Activated CD8-positive, alpha-beta T cell treated with anti-CD3 and anti-CD28 coated beads for 36 hours (primary cell): ENCODE results near the gene OBSCN. TPM values are rescaled to one million over a fixed set of nuclear protein-coding genes. Genes with fewer than 3 reads are reported as not detected.

Experiments used
- ATAC-seq: fragments of 200-7000 bp; cut with Tn5 transposase; one replicate; pipeline ENCODE4 v1.10.0; 2021; ENCODE audit warnings: mild to moderate bottlenecking, moderate library complexity
- CTCF ChIA-PET: fragments of 350-600 bp; sonication (Branson Sonifier 250); formaldehyde crosslinking; loops from one replicate; lab custom pipeline; 2021; ENCODE audit warnings: antibody characterized with exemption; lab: Charles Lee
- POLR2A ChIA-PET: fragments of 350-600 bp; sonication (Branson Sonifier 250); formaldehyde crosslinking; loops from one replicate; lab custom pipeline; 2021; ENCODE audit warnings: antibody characterized with exemption; lab: Charles Lee
- DNase-seq: peaks from one replicate; pipeline ENCODE4 v3.0.0-alpha.2; 2020
- H3K27ac Mint-ChIP-seq: one replicate; pipeline ENCODE4 v1.8.0; 2021; ENCODE audit warnings: mild to moderate bottlenecking, mixed read lengths
- H3K27me3 Mint-ChIP-seq: one replicate; pipeline ENCODE4 v1.8.0; 2021; ENCODE audit warnings: mixed read lengths
- H3K36me3 Mint-ChIP-seq: one replicate; pipeline ENCODE4 v1.8.0; 2021; ENCODE audit warnings: low read depth, mixed read lengths
- H3K4me1 Mint-ChIP-seq: one replicate; pipeline ENCODE4 v1.8.0; 2021; ENCODE audit warnings: low read depth, mixed read lengths
- H3K4me3 Mint-ChIP-seq: one replicate; pipeline ENCODE4 v1.8.0; 2021; ENCODE audit warnings: mild to moderate bottlenecking, moderate library complexity, mixed read lengths
- H3K9me3 Mint-ChIP-seq: one replicate; pipeline ENCODE4 v1.8.0; 2021; ENCODE audit warnings: mixed read lengths
- CTCF ChIP-seq: fragments of 200-600 bp; IDR thresholded peaks from one replicate; pipeline ENCODE4 v1.8.0; 2022; ENCODE audit warnings: antibody characterized with exemption, mild to moderate bottlenecking
- intact Hi-C: fragments of 100-400 bp; cut with micrococcal nuclease; formaldehyde crosslinking; loops from one replicate; pipeline ENCODE4 v1.10.0; 2022
- total RNA-seq, 2 experiments: library from RNA; stranded (reverse); gene quantifications; one replicate each; pipeline ENCODE4 v1.2.3, GENCODE V29; 2021

The OBSCN gene
- total RNA-seq, 2 experiments from 2014 or later: 21.6 to 23.7 TPM

- intact Hi-C loops: no loop called here
- Mint-ChIP-seq H3K27me3 (no peaks in the 10 kb centered on the region), H3K4me1 (no peaks in the 10 kb centered on the region), H3K36me3 (no peaks in the 10 kb centered on the region), H3K4me3 (no peak overlapping the region), H3K9me3 (no peaks in the 10 kb centered on the region), H3K27ac (no peak overlapping the region)
- DNase-seq (no peak), ATAC-seq (no peak)
- CTCF ChIA-PET: no interaction called here
- TF ChIP-seq CTCF: no peak
- POLR2A ChIA-PET: no interaction called here
Observed at GRCh38 chr1:228334226-228334935, 126.5 kb downstream of the OBSCN start.

- CTCF ChIA-PET: no interaction called here
- no peaks in the 10 kb centered on the region for H3K4me1 Mint-ChIP-seq
- ATAC-seq (no peak), DNase-seq (no peak)
- H3K4me3 Mint-ChIP-seq: no peak overlapping the region
- no peak overlapping the region for H3K27ac Mint-ChIP-seq
- no peaks in the 10 kb centered on the region for H3K36me3 Mint-ChIP-seq
- TF ChIP-seq CTCF: no peak
- POLR2A ChIA-PET: no interaction called here
- no peaks in the 10 kb centered on the region for H3K27me3 Mint-ChIP-seq
- intact Hi-C loops: no loop called here
- no peaks in the 10 kb centered on the region for H3K9me3 Mint-ChIP-seq
Observed at GRCh38 chr1:228334954-228335353, 127.1 kb downstream of the OBSCN start.

GRCh38 chr1:228335406-228336307 lies 127.8 kb downstream of the OBSCN start:
- ATAC-seq (no peak), DNase-seq (no peak)
- no peak for TF ChIP-seq CTCF
- H3K9me3 Mint-ChIP-seq: no peaks in the 10 kb centered on the region
- POLR2A ChIA-PET: no interaction called here
- H3K4me1 Mint-ChIP-seq: no peaks in the 10 kb centered on the region
- no peak overlapping the region for H3K27ac Mint-ChIP-seq
- intact Hi-C loops: no loop called here
- no peak overlapping the region for H3K4me3 Mint-ChIP-seq
- CTCF ChIA-PET: no interaction called here
- H3K27me3 Mint-ChIP-seq: no peaks in the 10 kb centered on the region
- no peaks in the 10 kb centered on the region for H3K36me3 Mint-ChIP-seq

- intact Hi-C loops: no loop called here
- POLR2A ChIA-PET: no interaction called here
- CTCF ChIA-PET: no interaction called here
- Mint-ChIP-seq H3K27ac (no peak overlapping the region), H3K9me3 (no peaks in the 10 kb centered on the region), H3K4me3 (no peak overlapping the region), H3K36me3 (no peaks in the 10 kb centered on the region), H3K27me3 (no peaks in the 10 kb centered on the region), H3K4me1 (no peaks in the 10 kb centered on the region)
- no peak for TF ChIP-seq CTCF
- DNase-seq (no peak), ATAC-seq (no peak)
Observed at GRCh38 chr1:228336308-228337030, 128.6 kb downstream of the OBSCN start.
